Measurements from ENCODE around the gene SLC13A1. TPM values are rescaled to one million over a fixed set of nuclear protein-coding genes. Genes with fewer than 3 reads are reported as not detected.

Gene SLC13A1
- total RNA-seq, 1 experiment from 2014 or later = 0.04 TPM

- TF ChIP-seq FOXP4 (CRISPR knock-in tag; IDR thresholded peaks at IDR 0.05) (no peak), SMAD4 (CRISPR knock-in tag; IDR thresholded peaks at IDR 0.05) (no peak), MLX (CRISPR knock-in tag; IDR thresholded peaks at IDR 0.05) (no peak), PRDM15 (CRISPR knock-in tag; IDR thresholded peaks at IDR 0.05) (no peak), ZNF219 (CRISPR knock-in tag; IDR thresholded peaks at IDR 0.05; ENCODE audit: borderline replicate concordance) (no peak), ZSCAN18 (CRISPR knock-in tag; IDR thresholded peaks at IDR 0.05) (no peak), SP1 (CRISPR knock-in tag; conservative IDR thresholded peaks at IDR 0.05) (no peak), CREM (CRISPR knock-in tag; IDR thresholded peaks at IDR 0.05) (no peak), EMX1 (CRISPR knock-in tag; IDR thresholded peaks at IDR 0.05) (no peak), RELA (CRISPR knock-in tag; IDR thresholded peaks at IDR 0.05; ENCODE audit: borderline replicate concordance) (no peak), ZNF416 (CRISPR knock-in tag; IDR thresholded peaks at IDR 0.05) (no peak)
These were observed 86.9 kb downstream of the SLC13A1 start (continued) for GRCh38 chr7:123112833-123113232.

GRCh38 chr7:123099712-123100111, 100.1 kb downstream of the SLC13A1 start:
- ChIA-PET CTCF (no interaction called here), POLR2A (no interaction called here)
- Mint-ChIP-seq H3K36me3 (peaks cover 3% of the 10 kb centered on the region; the same call in 1 of the 2 replicates), H3K27me3 (ENCODE audit: low read depth) (no peaks in the 10 kb centered on the region), H3K9me3 (peaks cover 27% of the 10 kb centered on the region), H3K4me3 (no peak overlapping the region), H3K27ac (no peak overlapping the region), H3K4me1 (no peaks in the 10 kb centered on the region)
- no peak for ATAC-seq
- no peak for TF ChIP-seq ZSCAN18 (CRISPR knock-in tag; IDR thresholded peaks at IDR 0.05)
- TF ChIP-seq NR1H2 (CRISPR knock-in tag; IDR thresholded peaks at IDR 0.05) = no peak
- TF ChIP-seq ATF1 (CRISPR knock-in tag; IDR thresholded peaks at IDR 0.05) = no peak
- TF ChIP-seq CBFB (CRISPR knock-in tag; IDR thresholded peaks at IDR 0.05; ENCODE audit: low read depth) = no peak
- no peak for TF ChIP-seq PREB (CRISPR knock-in tag; IDR thresholded peaks at IDR 0.05; ENCODE audit: borderline replicate concordance)
- TF ChIP-seq SMAD3 (CRISPR knock-in tag; IDR thresholded peaks at IDR 0.05; ENCODE audit: borderline replicate concordance) = no peak
- TF ChIP-seq HMGA2 (CRISPR knock-in tag; IDR thresholded peaks at IDR 0.05) = no peak
- no peak for TF ChIP-seq OVOL2 (CRISPR knock-in tag; IDR thresholded peaks at IDR 0.05; ENCODE audit: borderline replicate concordance)
- no peak for TF ChIP-seq NFYB (CRISPR knock-in tag; conservative IDR thresholded peaks at IDR 0.05; ENCODE audit: low read depth)
- TF ChIP-seq JAZF1 (CRISPR knock-in tag; IDR thresholded peaks at IDR 0.05) = no peak
- no peak for DNase-seq (ENCODE audit: low spot score)
